PFSK-1 (cell line): ENCODE data around the gene ZNRF4. TPM values are rescaled to one million over a fixed set of nuclear protein-coding genes. Genes with fewer than 3 reads are reported as not detected.

Experiments
- FOXP2 ChIP-seq: optimal IDR thresholded peaks from 2 replicates; pipeline ENCODE3; 2011; ENCODE audit warnings: borderline replicate concordance, control low read depth, inconsistent platforms; ENCODE audit not compliant: insufficient read depth; ENCODE audit errors: extremely low read length, extremely low read depth
- POLR2AphosphoS5 ChIP-seq: IDR thresholded peaks from 2 replicates; pipeline ENCODE4 v1.6.1; 2012; ENCODE audit warnings: low read depth, mild to moderate bottlenecking, control low read depth, low read length, moderate library complexity
- REST ChIP-seq, 2 experiments: IDR thresholded peaks; 2 replicates each; pipeline versions ENCODE4 v1.6.1 to v1.8.0; 2011 to 2012; ENCODE audit warnings: low read depth in 2 of 2, low read length in 2 of 2, control low read depth in 1 of 2, inconsistent platforms in 1 of 2, mild to moderate bottlenecking in 1 of 2, moderate library complexity in 1 of 2; ENCODE audit not compliant: insufficient read depth in 1 of 2
- SIN3A ChIP-seq: IDR thresholded peaks from 2 replicates; pipeline ENCODE4 v1.6.1; 2012; ENCODE audit warnings: mild to moderate bottlenecking, low read length, moderate library complexity, borderline replicate concordance; ENCODE audit not compliant: insufficient read depth
- TAF1 ChIP-seq: IDR thresholded peaks from 2 replicates; pipeline ENCODE4 v1.6.1; 2012; ENCODE audit warnings: low read length, control low read depth, borderline replicate concordance; ENCODE audit not compliant: insufficient read depth
- polyA plus RNA-seq: library from polyadenylated mRNA; unstranded; fragments of >200 nt; gene quantifications from one replicate; pipeline ENCODE4 v1.2.1, GENCODE V29; 2012; ENCODE audit warnings: low read depth, missing spikeins; ENCODE audit not compliant: insufficient read length

ZNRF4 gene, protein sequence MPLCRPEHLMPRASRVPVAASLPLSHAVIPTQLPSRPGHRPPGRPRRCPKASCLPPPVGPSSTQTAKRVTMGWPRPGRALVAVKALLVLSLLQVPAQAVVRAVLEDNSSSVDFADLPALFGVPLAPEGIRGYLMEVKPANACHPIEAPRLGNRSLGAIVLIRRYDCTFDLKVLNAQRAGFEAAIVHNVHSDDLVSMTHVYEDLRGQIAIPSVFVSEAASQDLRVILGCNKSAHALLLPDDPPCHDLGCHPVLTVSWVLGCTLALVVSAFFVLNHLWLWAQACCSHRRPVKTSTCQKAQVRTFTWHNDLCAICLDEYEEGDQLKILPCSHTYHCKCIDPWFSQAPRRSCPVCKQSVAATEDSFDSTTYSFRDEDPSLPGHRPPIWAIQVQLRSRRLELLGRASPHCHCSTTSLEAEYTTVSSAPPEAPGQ
- polyA plus RNA-seq: not detected

DNA sequence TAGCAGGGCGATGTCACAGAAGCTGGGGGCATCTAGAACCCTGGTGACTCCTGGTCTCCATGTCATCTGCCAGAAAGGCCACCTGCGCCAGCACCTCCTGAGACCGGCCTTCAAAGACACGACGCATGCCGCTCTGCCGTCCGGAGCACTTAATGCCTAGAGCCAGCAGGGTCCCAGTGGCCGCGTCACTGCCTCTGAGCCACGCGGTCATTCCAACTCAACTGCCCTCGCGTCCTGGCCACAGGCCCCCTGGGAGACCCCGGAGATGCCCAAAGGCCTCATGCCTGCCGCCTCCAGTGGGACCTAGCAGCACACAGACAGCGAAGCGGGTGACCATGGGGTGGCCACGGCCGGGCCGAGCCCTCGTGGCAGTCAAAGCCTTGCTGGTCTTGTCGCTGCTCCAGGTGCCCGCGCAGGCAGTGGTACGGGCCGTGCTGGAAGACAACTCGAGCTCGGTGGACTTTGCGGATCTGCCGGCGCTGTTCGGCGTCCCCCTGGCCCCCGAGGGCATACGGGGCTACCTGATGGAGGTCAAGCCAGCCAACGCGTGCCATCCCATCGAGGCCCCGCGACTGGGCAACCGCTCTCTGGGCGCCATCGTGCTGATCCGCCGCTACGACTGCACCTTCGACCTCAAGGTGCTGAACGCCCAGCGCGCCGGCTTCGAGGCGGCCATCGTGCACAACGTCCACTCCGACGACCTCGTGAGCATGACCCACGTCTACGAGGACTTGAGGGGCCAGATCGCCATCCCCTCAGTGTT, at the start of gene ZNRF4:
TSS of gene ZNRF4 (plus strand) at position 51 of the 763 bp plus-strand sequence. CDS start at position 126, 75 bp downstream.
- no peak for TF ChIP-seq POLR2AphosphoS5
- TF ChIP-seq TAF1: no peak
- TF ChIP-seq FOXP2: no peak
- no peak for TF ChIP-seq REST (IDR thresholded peaks at IDR 0.05; ENCODE audit: insufficient read depth in 1 of 2, low read depth in 2 of 2, low read length in 2 of 2)
- TF ChIP-seq SIN3A: no peak

- TF ChIP-seq FOXP2 (no peak), REST (IDR thresholded peaks at IDR 0.05; ENCODE audit: insufficient read depth in 1 of 2, low read depth in 2 of 2, low read length in 2 of 2) (no peak), SIN3A (no peak), TAF1 (no peak), POLR2AphosphoS5 (no peak)
These were observed 48.4 kb upstream of the ZNRF4 start for GRCh38 chr19:5406816-5407215.

- TF ChIP-seq TAF1 (no peak), FOXP2 (no peak), SIN3A (no peak), POLR2AphosphoS5 (no peak), REST (IDR thresholded peaks at IDR 0.05; ENCODE audit: insufficient read depth in 1 of 2, low read depth in 2 of 2, low read length in 2 of 2) (no peak)
These were observed 47.9 kb upstream of the ZNRF4 start for GRCh38 chr19:5407356-5407755.

GRCh38 chr19:5417495-5418436, 37.5 kb upstream of the ZNRF4 start:
- TF ChIP-seq POLR2AphosphoS5 (no peak), SIN3A (no peak), TAF1 (no peak), FOXP2 (no peak), REST (IDR thresholded peaks at IDR 0.05; ENCODE audit: insufficient read depth in 1 of 2, low read depth in 2 of 2, low read length in 2 of 2) (no peak)
